ENCODE measurements around the gene GIT2. TPM values are rescaled to one million over a fixed set of nuclear protein-coding genes. Genes with fewer than 3 reads are reported as not detected.

GIT2 gene
- total RNA-seq, 1 donor from 2014 or later: 38.4 TPM

DNA sequence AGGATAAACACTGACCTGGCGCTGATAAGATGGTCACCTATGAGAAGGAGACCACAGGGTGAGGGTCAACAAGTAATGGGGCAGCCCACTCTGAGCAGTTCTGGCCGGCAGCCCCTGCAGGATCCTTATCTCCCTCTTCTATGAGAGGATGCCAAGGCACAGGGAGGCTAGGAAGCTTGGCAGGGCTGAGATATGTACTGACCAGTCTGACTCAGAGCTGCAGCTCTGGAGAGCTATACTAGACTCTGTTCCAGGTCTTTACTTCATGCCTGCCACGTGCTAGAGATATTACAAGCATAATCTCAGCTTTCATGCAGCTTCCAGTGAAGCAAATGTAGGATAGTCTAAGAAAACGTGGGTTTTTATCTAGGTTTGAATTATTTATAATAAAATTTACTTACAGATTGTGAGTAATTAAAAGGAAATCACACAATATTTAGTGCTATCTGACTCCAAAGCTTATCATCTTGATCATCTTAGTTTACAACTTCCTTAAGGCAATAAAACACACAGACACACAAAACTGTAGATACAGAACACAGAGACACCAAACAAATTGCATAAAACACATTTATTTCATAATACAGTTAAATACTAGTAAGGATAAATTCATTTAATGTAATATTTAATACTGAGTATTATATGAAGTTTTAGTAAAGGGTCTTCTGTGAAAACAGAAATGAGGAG is 32.3 kb downstream of the GIT2 start:
- Mint-ChIP-seq H3K4me3 (no peak overlapping the region), H3K27me3 (no peaks in the 10 kb centered on the region), H3K4me1 (ENCODE audit: unreplicated experiment) (no peaks in the 10 kb centered on the region), H3K36me3 (peaks cover 27% of the 10 kb centered on the region), H3K9me3 (no peaks in the 10 kb centered on the region), H3K27ac (no peak overlapping the region)
- TF ChIP-seq, protein P1, sequence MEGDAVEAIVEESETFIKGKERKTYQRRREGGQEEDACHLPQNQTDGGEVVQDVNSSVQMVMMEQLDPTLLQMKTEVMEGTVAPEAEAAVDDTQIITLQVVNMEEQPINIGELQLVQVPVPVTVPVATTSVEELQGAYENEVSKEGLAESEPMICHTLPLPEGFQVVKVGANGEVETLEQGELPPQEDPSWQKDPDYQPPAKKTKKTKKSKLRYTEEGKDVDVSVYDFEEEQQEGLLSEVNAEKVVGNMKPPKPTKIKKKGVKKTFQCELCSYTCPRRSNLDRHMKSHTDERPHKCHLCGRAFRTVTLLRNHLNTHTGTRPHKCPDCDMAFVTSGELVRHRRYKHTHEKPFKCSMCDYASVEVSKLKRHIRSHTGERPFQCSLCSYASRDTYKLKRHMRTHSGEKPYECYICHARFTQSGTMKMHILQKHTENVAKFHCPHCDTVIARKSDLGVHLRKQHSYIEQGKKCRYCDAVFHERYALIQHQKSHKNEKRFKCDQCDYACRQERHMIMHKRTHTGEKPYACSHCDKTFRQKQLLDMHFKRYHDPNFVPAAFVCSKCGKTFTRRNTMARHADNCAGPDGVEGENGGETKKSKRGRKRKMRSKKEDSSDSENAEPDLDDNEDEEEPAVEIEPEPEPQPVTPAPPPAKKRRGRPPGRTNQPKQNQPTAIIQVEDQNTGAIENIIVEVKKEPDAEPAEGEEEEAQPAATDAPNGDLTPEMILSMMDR (conservative IDR thresholded peaks at IDR 0.05): no peak
- DNase-seq (ENCODE audit: extremely low spot score, unreplicated experiment): no peak

DNA sequence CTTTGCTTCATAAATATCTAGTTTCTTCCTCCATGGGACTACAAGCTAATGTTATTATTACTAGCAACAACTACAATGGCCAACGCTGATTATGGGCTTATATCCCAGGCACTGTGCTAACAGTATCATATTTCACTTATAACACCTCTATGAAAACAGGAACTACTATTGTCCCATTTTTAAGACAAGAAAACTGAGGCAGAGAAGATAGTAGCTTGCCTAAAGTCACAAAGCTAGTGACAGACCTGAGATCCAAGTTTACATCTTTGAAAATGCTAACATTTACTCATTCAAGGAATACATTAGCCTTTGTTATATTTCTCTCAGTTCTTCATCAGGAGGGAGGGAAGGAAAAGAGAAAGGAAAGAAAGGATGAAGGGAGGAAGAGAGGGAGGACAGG is 32.8 kb downstream of the GIT2 start:
- Mint-ChIP-seq H3K36me3 (peaks cover 31% of the 10 kb centered on the region), H3K9me3 (no peaks in the 10 kb centered on the region), H3K4me1 (ENCODE audit: unreplicated experiment) (no peaks in the 10 kb centered on the region), H3K27me3 (no peaks in the 10 kb centered on the region), H3K4me3 (no peak overlapping the region), H3K27ac (no peak overlapping the region)
- DNase-seq (ENCODE audit: extremely low spot score, unreplicated experiment): no peak
- TF ChIP-seq, protein P1 (conservative IDR thresholded peaks at IDR 0.05): no peak

DNA sequence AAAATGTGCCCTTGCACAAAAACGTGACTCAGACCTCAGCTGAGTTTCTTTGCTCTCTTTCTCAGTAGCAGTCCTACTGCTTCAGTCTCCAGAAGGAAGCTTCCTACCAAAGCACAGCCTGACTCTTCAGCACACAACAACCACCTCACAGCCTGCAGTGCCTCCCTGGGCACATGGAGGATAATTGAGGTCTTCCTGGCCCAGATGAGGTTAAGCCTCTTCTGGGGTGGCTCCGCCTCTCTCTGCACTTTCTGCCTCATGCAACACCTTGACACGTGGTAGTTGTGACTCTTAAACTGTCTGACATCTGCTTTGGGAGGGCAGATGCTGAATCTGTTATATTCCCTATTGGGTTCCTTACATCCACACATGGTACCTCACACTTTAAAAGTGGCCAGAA is 33.8 kb downstream of the GIT2 start:
- TF ChIP-seq, protein P1 (conservative IDR thresholded peaks at IDR 0.05): no peak

DNA sequence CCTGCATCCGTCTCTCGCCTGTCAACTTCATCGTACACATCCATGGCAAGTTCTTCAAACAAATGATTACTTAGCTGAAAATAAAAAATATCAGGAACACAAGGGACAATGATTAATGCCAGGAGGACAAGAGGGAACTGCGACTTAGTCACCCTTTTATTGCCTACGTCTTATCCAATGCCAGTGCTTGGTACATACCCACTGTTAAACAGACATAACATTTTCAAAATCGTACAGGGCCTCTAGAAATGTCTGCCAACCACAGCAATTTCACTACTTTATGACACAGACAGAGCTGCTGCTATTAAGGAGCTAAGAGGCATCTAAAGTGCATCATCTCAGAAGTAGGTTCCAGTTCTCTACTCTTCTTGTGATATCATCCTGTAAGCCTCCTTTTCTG is 34.6 kb downstream of the GIT2 start:
- Mint-ChIP-seq H3K9me3 (no peaks in the 10 kb centered on the region), H3K36me3 (peaks cover 31% of the 10 kb centered on the region), H3K4me3 (no peak overlapping the region), H3K4me1 (ENCODE audit: unreplicated experiment) (no peaks in the 10 kb centered on the region), H3K27me3 (no peaks in the 10 kb centered on the region), H3K27ac (no peak overlapping the region)
- DNase-seq (ENCODE audit: extremely low spot score, unreplicated experiment): no peak
- TF ChIP-seq, protein P1 (conservative IDR thresholded peaks at IDR 0.05): no peak

More for the DNA sequence above, 33.8 kb downstream of the GIT2 start:
- Mint-ChIP-seq H3K9me3 (no peaks in the 10 kb centered on the region), H3K4me1 (ENCODE audit: unreplicated experiment) (no peaks in the 10 kb centered on the region), H3K4me3 (no peak overlapping the region), H3K36me3 (peaks cover 27% of the 10 kb centered on the region), H3K27ac (no peak overlapping the region), H3K27me3 (no peaks in the 10 kb centered on the region)
- DNase-seq (ENCODE audit: extremely low spot score, unreplicated experiment): no peak

DNA sequence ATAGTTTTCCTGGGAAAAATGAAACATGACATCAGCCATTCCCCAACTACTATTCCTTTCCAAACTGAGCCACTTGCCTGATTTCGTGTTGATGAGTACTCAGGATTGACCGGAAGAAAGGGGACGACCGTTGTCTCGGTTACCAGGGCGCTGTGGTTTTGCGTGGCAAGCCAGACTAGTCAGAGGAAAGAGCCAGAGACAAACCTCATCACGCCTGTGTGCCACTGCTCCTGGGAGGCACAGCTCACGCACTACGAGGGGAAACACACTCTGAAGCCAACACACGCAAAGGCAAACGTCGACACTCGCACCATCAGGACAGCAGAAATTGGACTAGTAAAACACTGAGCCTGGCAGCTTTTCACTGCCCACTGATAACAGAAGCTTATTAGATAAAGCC is 35.0 kb downstream of the GIT2 start:
- no peak overlapping the region for H3K27ac Mint-ChIP-seq
- peaks cover 31% of the 10 kb centered on the region for H3K36me3 Mint-ChIP-seq
- no peak for DNase-seq (ENCODE audit: extremely low spot score, unreplicated experiment)
- H3K4me3 Mint-ChIP-seq: no peak overlapping the region
- no peaks in the 10 kb centered on the region for H3K9me3 Mint-ChIP-seq
- no peaks in the 10 kb centered on the region for H3K4me1 Mint-ChIP-seq (ENCODE audit: unreplicated experiment)
- TF ChIP-seq, protein P1 (conservative IDR thresholded peaks at IDR 0.05): no peak
- H3K27me3 Mint-ChIP-seq: no peaks in the 10 kb centered on the region

Data from type B pancreatic cell (in vitro differentiated cells).